ENCODE measurements around the gene URB2. TPM values are rescaled to one million over a fixed set of nuclear protein-coding genes. Genes with fewer than 3 reads are reported as not detected.

The URB2 gene
- total RNA-seq, 2 donors from 2014 or later, result 18.6 to 20.3 TPM

DNA sequence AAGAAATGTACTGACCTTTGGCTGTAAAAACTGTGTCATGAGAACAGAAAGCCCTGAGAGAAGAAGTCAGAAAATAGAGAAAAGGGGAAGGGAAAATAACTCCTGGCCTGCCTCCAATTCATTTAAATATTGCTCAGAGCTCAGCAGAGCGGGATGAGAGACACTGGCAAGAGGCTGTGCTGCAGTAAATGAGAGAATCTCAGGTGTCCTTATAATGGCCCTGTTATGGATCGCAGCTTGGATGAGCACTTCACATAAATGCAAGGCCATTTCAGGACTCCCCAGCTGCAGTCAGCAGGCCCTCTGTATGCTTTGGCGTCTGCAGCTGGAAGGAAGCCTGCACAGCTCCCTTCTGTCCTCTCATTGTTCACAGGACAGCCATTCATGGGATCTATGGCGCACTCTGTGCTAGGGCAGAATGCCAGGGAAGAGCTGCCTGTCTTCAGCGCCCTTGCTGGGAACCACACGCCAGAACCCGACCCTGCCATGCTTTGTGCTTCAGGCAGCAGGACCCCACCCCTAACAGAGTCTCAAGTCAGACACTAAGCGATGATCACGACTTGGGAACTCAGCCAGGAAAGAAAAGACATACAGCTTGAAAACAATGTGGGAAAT, 46.9 kb upstream of the URB2 start:
- H3K4me1 ChIP-seq (ENCODE audit: control insufficient read depth, insufficient read depth, low read length), result no peaks in the 10 kb centered on the region
- H3K27ac ChIP-seq (ENCODE audit: low read depth, low read length), result peak overlapping the region; percentile 60
- no peaks in the 10 kb centered on the region for H3K9me3 Mint-ChIP-seq
- peak overlapping the region; percentile 14 for H3K27ac Mint-ChIP-seq
- 72 to 84% methylated on average over 5 to 9 of the region's 9 CpGs for WGBS, 2 experiments (ENCODE audit: insufficient coverage in 1 of 2, insufficient read length in 1 of 2)
- TF ChIP-seq, protein P1, sequence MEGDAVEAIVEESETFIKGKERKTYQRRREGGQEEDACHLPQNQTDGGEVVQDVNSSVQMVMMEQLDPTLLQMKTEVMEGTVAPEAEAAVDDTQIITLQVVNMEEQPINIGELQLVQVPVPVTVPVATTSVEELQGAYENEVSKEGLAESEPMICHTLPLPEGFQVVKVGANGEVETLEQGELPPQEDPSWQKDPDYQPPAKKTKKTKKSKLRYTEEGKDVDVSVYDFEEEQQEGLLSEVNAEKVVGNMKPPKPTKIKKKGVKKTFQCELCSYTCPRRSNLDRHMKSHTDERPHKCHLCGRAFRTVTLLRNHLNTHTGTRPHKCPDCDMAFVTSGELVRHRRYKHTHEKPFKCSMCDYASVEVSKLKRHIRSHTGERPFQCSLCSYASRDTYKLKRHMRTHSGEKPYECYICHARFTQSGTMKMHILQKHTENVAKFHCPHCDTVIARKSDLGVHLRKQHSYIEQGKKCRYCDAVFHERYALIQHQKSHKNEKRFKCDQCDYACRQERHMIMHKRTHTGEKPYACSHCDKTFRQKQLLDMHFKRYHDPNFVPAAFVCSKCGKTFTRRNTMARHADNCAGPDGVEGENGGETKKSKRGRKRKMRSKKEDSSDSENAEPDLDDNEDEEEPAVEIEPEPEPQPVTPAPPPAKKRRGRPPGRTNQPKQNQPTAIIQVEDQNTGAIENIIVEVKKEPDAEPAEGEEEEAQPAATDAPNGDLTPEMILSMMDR (conservative IDR thresholded peaks at IDR 0.05), result no peak
- no peak overlapping the region for H3K9ac ChIP-seq (ENCODE audit: extremely low read depth, low read length, poor library complexity, severe bottlenecking)
- no peak for DNase-seq
- H3K9me3 ChIP-seq (ENCODE audit: control insufficient read depth, low read length), result no peaks in the 10 kb centered on the region
- H3K36me3 Mint-ChIP-seq (ENCODE audit: low read depth), result no peaks in the 10 kb centered on the region
- no peaks in the 10 kb centered on the region for H3K27me3 ChIP-seq (ENCODE audit: control insufficient read depth, insufficient read depth, low read length, poor library complexity, severe bottlenecking)
- peaks cover 9% of the 10 kb centered on the region for H3K4me1 Mint-ChIP-seq
- H3K36me3 ChIP-seq (ENCODE audit: control insufficient read depth, insufficient read depth, low read length), result no peaks in the 10 kb centered on the region
- no peaks in the 10 kb centered on the region for H3K27me3 Mint-ChIP-seq (ENCODE audit: insufficient read depth)
- no peak overlapping the region for H3K4me3 Mint-ChIP-seq
- no peak overlapping the region for H3K4me3 ChIP-seq (ENCODE audit: low read length)

DNA sequence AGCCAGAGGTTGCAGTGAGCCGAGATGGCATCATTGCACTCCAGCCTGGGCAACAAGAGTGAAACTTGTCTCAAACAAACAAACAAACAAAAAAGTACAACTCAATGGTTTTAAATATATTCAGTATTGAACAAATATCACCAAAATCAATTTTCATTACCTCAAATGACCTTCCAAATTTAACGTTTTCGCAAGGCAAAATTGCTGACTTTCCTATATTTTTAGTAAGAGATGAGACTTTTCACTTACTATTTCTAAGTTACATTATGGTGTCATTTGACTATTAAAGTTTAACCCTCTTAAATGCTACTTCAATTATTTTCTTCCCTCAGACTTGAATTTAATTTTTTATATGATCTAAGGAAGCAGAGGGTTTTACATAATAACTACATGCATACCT, 44.6 kb upstream of the URB2 start:
- no peak overlapping the region for H3K27ac ChIP-seq (ENCODE audit: low read depth, low read length)
- H3K27ac Mint-ChIP-seq, result no peak overlapping the region
- no peak overlapping the region for H3K4me3 ChIP-seq (ENCODE audit: low read length)
- H3K9ac ChIP-seq (ENCODE audit: extremely low read depth, low read length, poor library complexity, severe bottlenecking), result no peak overlapping the region
- no peak overlapping the region for H3K4me3 Mint-ChIP-seq
- no peaks in the 10 kb centered on the region for H3K36me3 Mint-ChIP-seq (ENCODE audit: low read depth)
- H3K4me1 Mint-ChIP-seq, result peaks cover 9% of the 10 kb centered on the region
- H3K27me3 ChIP-seq (ENCODE audit: control insufficient read depth, insufficient read depth, low read length, poor library complexity, severe bottlenecking), result no peaks in the 10 kb centered on the region
- no peaks in the 10 kb centered on the region for H3K36me3 ChIP-seq (ENCODE audit: control insufficient read depth, insufficient read depth, low read length)
- WGBS, 2 experiments (ENCODE audit: insufficient coverage in 1 of 2, insufficient read length in 1 of 2), result 95 to 100% methylated on average over 2 to 3 of the region's 3 CpGs
- no peaks in the 10 kb centered on the region for H3K4me1 ChIP-seq (ENCODE audit: control insufficient read depth, insufficient read depth, low read length)
- H3K27me3 Mint-ChIP-seq (ENCODE audit: insufficient read depth), result no peaks in the 10 kb centered on the region
- DNase-seq, result no peak
- no peaks in the 10 kb centered on the region for H3K9me3 Mint-ChIP-seq
- H3K9me3 ChIP-seq (ENCODE audit: control insufficient read depth, low read length), result no peaks in the 10 kb centered on the region
- TF ChIP-seq, protein P1 (conservative IDR thresholded peaks at IDR 0.05), result no peak

DNA sequence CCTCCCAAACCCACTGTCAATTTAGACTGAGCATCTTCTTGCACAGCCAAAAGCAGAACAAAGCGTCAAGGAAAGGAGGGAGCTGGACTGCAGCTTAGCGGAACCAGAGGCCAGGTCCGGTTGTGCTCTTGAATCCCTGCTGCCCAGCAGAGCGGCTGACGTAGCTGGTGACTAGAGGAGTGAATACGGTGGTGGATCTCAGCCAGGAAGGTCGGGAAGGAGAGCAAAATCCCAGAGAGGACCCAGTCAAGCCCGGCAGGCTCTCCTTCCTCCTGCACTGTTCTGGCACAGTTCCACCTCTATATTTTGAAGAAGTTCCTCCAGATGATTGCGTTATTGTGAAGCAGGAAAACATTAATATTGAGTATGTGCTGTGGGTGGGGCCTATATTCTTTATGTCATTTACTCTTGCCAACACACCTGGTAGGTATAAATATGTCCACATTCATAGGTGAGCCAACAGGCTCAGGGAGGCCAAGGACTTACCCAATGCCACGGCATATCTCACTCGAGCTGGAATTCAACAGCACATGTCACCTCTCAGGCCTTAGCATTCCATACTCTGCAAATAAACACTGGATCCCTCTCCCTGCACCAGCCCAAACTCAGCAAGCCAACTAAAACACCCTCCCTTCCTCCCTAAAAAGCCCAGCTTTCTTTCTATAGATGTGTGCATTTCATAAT, 43.9 kb upstream of the URB2 start:
- Histone ChIP-seq H3K27ac (ENCODE audit: low read depth, low read length) (no peak overlapping the region), H3K4me3 (ENCODE audit: low read length) (no peak overlapping the region), H3K36me3 (ENCODE audit: control insufficient read depth, insufficient read depth, low read length) (no peaks in the 10 kb centered on the region), H3K9ac (ENCODE audit: extremely low read depth, low read length, poor library complexity, severe bottlenecking) (no peak overlapping the region), H3K9me3 (ENCODE audit: control insufficient read depth, low read length) (no peaks in the 10 kb centered on the region), H3K4me1 (ENCODE audit: control insufficient read depth, insufficient read depth, low read length) (no peaks in the 10 kb centered on the region), H3K27me3 (ENCODE audit: control insufficient read depth, insufficient read depth, low read length, poor library complexity, severe bottlenecking) (no peaks in the 10 kb centered on the region)
- H3K9me3 Mint-ChIP-seq, result no peaks in the 10 kb centered on the region
- H3K36me3 Mint-ChIP-seq (ENCODE audit: low read depth), result no peaks in the 10 kb centered on the region
- H3K4me3 Mint-ChIP-seq, result no peak overlapping the region
- H3K4me1 Mint-ChIP-seq, result peaks cover 9% of the 10 kb centered on the region
- H3K27me3 Mint-ChIP-seq (ENCODE audit: insufficient read depth), result no peaks in the 10 kb centered on the region
- TF ChIP-seq, protein P1 (conservative IDR thresholded peaks at IDR 0.05), result no peak
- peak overlapping the region; percentile 30 for H3K27ac Mint-ChIP-seq
- DNase-seq, result no peak
- WGBS, 2 experiments (ENCODE audit: insufficient coverage in 1 of 2, insufficient read length in 1 of 2), result 91 to 97% methylated on average over 6 to 11 of the region's 11 CpGs

Measured in endodermal cell (in vitro differentiated cells).